T-helper 1 cell treated with Interleukin-12 subunit alpha and Interleukin-12 subunit beta and Interleukin-4 antibody, amounts not matched to agents 30 μg/mL and 1 μg/mL, for 36 hours (primary cell): Measurements from ENCODE around the gene EAF2.
"Not testable (repeated sequence)": the region's sequence is repeated elsewhere in the genome, so short reads cannot be mapped to it uniquely, and the experiment has no call there.

Experiments
- H3K27ac Mint-ChIP-seq: one replicate; pipeline ENCODE4 v1.8.0; 2021; ENCODE audit warnings: mild to moderate bottlenecking, mixed read lengths
- H3K27me3 Mint-ChIP-seq: one replicate; pipeline ENCODE4 v1.8.0; 2021; ENCODE audit warnings: low read depth, mixed read lengths
- H3K36me3 Mint-ChIP-seq: one replicate; pipeline ENCODE4 v1.8.0; 2021; ENCODE audit warnings: low read depth, mixed read lengths
- H3K4me1 Mint-ChIP-seq: one replicate; pipeline ENCODE4 v1.8.0; 2021; ENCODE audit warnings: low read depth, mixed read lengths
- H3K4me3 Mint-ChIP-seq: one replicate; pipeline ENCODE4 v1.8.0; 2021; ENCODE audit warnings: mild to moderate bottlenecking, moderate library complexity, mixed read lengths
- H3K9me3 Mint-ChIP-seq: one replicate; pipeline ENCODE4 v1.8.0; 2021; ENCODE audit warnings: mixed read lengths

Gene EAF2

GRCh38 chr3:121835465-121835801 lies 424 bp downstream of the EAF2 start:
- Mint-ChIP-seq H3K27me3 (no peaks in the 10 kb centered on the region), H3K4me3 (peak overlapping the region; percentile 96), H3K9me3 (no peaks in the 10 kb centered on the region), H3K36me3 (peaks cover 23% of the 10 kb centered on the region), H3K4me1 (peaks cover 56% of the 10 kb centered on the region), H3K27ac (peak overlapping the region; percentile 96)

DNA sequence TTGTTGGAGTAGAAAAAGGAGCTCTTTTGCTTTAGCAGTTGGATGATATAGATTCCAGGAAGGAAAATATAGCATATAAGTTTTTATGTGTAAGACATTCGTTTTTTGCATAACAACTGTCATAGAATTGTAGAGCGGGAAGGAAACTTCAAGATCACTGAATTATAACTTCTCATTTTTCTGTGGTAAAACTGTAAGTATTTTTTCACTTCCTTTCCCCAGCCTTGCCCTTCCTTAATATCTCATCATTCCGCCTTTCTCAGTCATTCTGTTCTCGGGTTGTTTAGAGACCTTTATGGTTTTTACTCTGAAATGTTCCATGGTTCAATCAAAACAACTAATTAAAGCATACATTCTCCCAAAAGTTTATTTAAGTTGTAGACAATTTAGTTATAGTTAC lies 1.1 kb downstream of the EAF2 start:
- H3K9me3 Mint-ChIP-seq, result no peaks in the 10 kb centered on the region
- peak overlapping the region; percentile 96 for H3K4me3 Mint-ChIP-seq
- H3K27ac Mint-ChIP-seq, result peak overlapping the region; percentile 53
- peaks cover 51% of the 10 kb centered on the region for H3K4me1 Mint-ChIP-seq
- H3K27me3 Mint-ChIP-seq, result no peaks in the 10 kb centered on the region
- H3K36me3 Mint-ChIP-seq, result peaks cover 18% of the 10 kb centered on the region

DNA sequence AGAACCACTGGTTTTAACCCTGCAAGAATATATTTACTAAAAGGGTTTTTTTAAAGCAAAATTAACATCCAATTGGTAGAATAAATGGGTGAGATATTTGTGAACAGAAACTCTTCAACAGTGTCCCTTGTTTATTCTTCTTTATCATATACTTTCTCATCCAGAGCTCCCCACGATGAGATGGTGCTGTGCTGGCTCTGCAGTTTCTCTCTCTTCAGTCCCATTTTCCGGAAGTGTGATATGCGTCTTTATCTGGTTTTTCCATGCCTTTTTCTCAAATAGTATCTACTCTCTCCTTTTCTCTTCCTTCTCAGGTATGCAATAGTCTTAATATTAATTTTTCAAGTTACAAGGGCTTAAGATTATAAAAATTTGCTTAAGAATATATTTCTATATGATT lies 1.5 kb downstream of the EAF2 start:
- H3K27ac Mint-ChIP-seq, result peak overlapping the region; percentile 53
- peaks cover 49% of the 10 kb centered on the region for H3K4me1 Mint-ChIP-seq
- peaks cover 17% of the 10 kb centered on the region for H3K36me3 Mint-ChIP-seq
- H3K4me3 Mint-ChIP-seq, result peak overlapping the region; percentile 96
- no peaks in the 10 kb centered on the region for H3K27me3 Mint-ChIP-seq
- H3K9me3 Mint-ChIP-seq, result no peaks in the 10 kb centered on the region

GRCh38 chr3:121839962-121840361 lies 5.0 kb downstream of the EAF2 start:
- Mint-ChIP-seq H3K27me3 (no peaks in the 10 kb centered on the region), H3K4me3 (no peak overlapping the region), H3K4me1 (peaks cover 28% of the 10 kb centered on the region)

GRCh38 chr3:121844892-121845291 lies 9.9 kb downstream of the EAF2 start:
- Mint-ChIP-seq H3K4me1 (peaks cover 2% of the 10 kb centered on the region), H3K36me3 (peaks cover 21% of the 10 kb centered on the region), H3K4me3 (no peak overlapping the region), H3K27me3 (no peaks in the 10 kb centered on the region), H3K27ac (no peak overlapping the region), H3K9me3 (no peaks in the 10 kb centered on the region)

More at GRCh38 chr3:121839962-121840361, 5.0 kb downstream of the EAF2 start:
- Mint-ChIP-seq H3K36me3 (peaks cover 9% of the 10 kb centered on the region), H3K27ac (no peak overlapping the region), H3K9me3 (no peaks in the 10 kb centered on the region)

- Mint-ChIP-seq H3K4me3 (no peak overlapping the region), H3K36me3 (peaks cover 26% of the 10 kb centered on the region), H3K27ac (no peak overlapping the region), H3K4me1 (peaks cover 2% of the 10 kb centered on the region), H3K27me3 (no peaks in the 10 kb centered on the region), H3K9me3 (no peaks in the 10 kb centered on the region)
Observed at GRCh38 chr3:121852256-121852655, 17.2 kb downstream of the EAF2 start.

DNA sequence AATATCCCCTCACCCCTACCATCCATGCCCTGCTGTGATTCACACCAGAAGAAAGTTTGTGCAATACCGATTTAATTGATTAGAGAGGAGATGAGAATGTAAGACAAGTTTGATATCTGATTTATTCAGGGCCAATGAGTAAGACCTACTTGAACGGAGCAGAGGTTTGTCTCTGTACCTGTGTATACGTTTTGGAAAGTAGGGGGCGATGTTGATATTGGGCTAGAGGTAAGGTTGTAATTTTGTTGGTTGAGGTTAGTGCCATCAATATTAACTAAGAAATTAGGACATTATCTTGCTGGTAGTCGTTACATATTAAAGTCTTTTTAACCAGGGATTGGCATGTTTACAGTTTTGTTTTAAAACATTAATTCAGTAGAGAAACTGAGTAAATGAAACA lies 20.5 kb downstream of the EAF2 start:
- Mint-ChIP-seq H3K27ac (no peak overlapping the region), H3K9me3 (no peaks in the 10 kb centered on the region), H3K4me1 (peaks cover 2% of the 10 kb centered on the region), H3K4me3 (no peak overlapping the region), H3K36me3 (peaks cover 36% of the 10 kb centered on the region), H3K27me3 (no peaks in the 10 kb centered on the region)

GRCh38 chr3:121857778-121858177 lies 22.8 kb downstream of the EAF2 start:
- not testable (repeated sequence) for H3K9me3 Mint-ChIP-seq, H3K4me3 Mint-ChIP-seq, H3K4me1 Mint-ChIP-seq, H3K27ac Mint-ChIP-seq, H3K27me3 Mint-ChIP-seq
- peaks cover 44% of the 10 kb centered on the region for H3K36me3 Mint-ChIP-seq

DNA sequence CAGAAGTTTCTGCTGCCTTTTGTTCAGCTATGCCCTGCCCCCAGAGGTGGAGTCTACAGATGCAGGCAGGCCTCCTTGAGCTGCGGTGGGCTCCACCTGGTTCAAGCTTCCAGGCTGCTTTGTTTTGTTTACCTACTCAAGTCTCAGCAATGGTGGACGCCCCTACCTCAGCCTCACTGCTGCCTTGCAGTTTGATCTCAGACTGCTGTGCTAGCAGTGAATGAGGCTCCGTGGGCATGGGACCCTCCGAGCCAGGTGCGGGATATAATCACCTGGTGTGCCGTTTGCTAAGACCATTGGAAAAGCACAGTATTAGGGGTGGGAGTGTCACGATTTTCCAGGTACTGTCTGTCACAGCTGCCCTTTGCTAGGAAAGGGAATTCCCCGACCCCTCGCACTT lies 28.2 kb downstream of the EAF2 start:
- H3K36me3 Mint-ChIP-seq, result peaks cover 31% of the 10 kb centered on the region
- not testable (repeated sequence) for H3K4me3 Mint-ChIP-seq, H3K27me3 Mint-ChIP-seq, H3K9me3 Mint-ChIP-seq, H3K27ac Mint-ChIP-seq, H3K4me1 Mint-ChIP-seq

- peaks cover 2% of the 10 kb centered on the region for H3K4me1 Mint-ChIP-seq
- no peak overlapping the region for H3K4me3 Mint-ChIP-seq
- H3K27me3 Mint-ChIP-seq, result no peaks in the 10 kb centered on the region
- no peak overlapping the region for H3K27ac Mint-ChIP-seq
- no peaks in the 10 kb centered on the region for H3K9me3 Mint-ChIP-seq
- peaks cover 30% of the 10 kb centered on the region for H3K36me3 Mint-ChIP-seq
Observed at GRCh38 chr3:121863801-121864200, 28.8 kb downstream of the EAF2 start.

DNA sequence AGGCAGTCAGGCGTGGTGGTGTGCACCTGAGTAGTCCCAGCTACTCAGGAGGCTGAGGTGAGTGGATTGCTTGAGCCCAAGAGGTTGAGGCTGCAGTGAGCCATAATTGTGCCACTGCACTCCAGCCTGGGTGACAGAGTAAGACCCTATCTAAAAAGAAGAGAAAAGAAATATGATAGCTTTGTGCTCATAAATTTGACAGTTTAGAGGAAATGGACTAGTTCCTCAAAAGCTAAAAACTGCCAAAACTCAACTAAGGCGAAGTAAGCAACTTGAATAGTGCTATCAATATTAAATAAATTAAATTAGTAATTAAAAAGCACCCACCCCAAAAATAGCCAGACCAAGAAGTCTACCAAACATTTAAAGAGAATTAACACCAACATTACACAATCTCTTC lies 34.7 kb downstream of the EAF2 start:
- Mint-ChIP-seq H3K27ac (no peak overlapping the region), H3K4me1 (no peaks in the 10 kb centered on the region), H3K36me3 (peaks cover 21% of the 10 kb centered on the region), H3K9me3 (no peaks in the 10 kb centered on the region), H3K4me3 (no peak overlapping the region), H3K27me3 (no peaks in the 10 kb centered on the region)

DNA sequence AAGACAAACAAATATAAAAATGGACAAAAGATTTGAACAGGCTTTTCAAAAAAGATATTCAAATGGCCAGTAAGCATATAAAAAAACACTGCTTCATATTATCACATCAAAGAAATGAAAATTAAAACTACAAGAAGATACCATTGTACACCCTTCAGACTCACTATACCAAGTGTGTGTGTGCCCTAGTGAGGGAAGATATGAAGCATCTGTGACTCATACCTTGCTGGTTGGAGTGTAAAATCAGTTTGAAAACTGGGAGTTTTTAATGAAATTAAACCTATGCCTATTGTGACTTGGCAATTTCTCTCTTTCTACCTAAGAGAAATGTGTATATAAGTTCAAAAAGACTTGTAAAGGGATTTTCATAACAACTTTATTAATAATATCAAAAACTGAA lies 35.7 kb downstream of the EAF2 start:
- no peaks in the 10 kb centered on the region for H3K9me3 Mint-ChIP-seq
- peaks cover 21% of the 10 kb centered on the region for H3K36me3 Mint-ChIP-seq
- H3K27ac Mint-ChIP-seq, result no peak overlapping the region
- no peak overlapping the region for H3K4me3 Mint-ChIP-seq
- no peaks in the 10 kb centered on the region for H3K4me1 Mint-ChIP-seq
- no peaks in the 10 kb centered on the region for H3K27me3 Mint-ChIP-seq

GRCh38 chr3:121871430-121871829 lies 36.4 kb downstream of the EAF2 start:
- Mint-ChIP-seq H3K9me3 (no peaks in the 10 kb centered on the region), H3K27ac (no peak overlapping the region), H3K4me1 (no peaks in the 10 kb centered on the region), H3K36me3 (peaks cover 18% of the 10 kb centered on the region), H3K27me3 (no peaks in the 10 kb centered on the region), H3K4me3 (no peak overlapping the region)

- H3K9me3 Mint-ChIP-seq, result no peaks in the 10 kb centered on the region
- H3K36me3 Mint-ChIP-seq, result peaks cover 12% of the 10 kb centered on the region
- no peak overlapping the region for H3K4me3 Mint-ChIP-seq
- H3K27me3 Mint-ChIP-seq, result no peaks in the 10 kb centered on the region
- H3K27ac Mint-ChIP-seq, result no peak overlapping the region
- H3K4me1 Mint-ChIP-seq, result peaks cover under 1% of the 10 kb centered on the region
Observed at GRCh38 chr3:121878411-121878810, 43.4 kb downstream of the EAF2 start.

DNA sequence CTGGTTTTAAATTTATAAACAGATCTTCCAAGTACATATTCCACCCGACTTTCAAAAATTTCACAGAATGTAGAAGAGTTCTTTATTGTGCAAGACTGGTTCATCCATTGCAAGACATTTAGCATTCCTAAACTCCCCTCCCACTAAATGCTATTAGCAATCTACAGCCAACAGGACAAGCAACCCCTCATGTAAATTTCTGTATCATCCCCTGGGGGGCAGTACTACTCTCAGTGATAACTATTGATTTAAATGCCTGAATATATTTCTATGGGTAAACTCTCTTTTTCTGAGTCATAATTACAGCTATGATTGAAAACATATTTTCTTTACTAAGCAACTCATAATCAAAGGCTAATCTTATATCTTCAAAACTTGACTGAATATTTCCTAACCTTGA lies 48.5 kb downstream of the EAF2 start:
- no peaks in the 10 kb centered on the region for H3K27me3 Mint-ChIP-seq
- no peak overlapping the region for H3K27ac Mint-ChIP-seq
- no peaks in the 10 kb centered on the region for H3K9me3 Mint-ChIP-seq
- no peak overlapping the region for H3K4me3 Mint-ChIP-seq
- peaks cover 2% of the 10 kb centered on the region for H3K4me1 Mint-ChIP-seq
- peaks cover 12% of the 10 kb centered on the region for H3K36me3 Mint-ChIP-seq

DNA sequence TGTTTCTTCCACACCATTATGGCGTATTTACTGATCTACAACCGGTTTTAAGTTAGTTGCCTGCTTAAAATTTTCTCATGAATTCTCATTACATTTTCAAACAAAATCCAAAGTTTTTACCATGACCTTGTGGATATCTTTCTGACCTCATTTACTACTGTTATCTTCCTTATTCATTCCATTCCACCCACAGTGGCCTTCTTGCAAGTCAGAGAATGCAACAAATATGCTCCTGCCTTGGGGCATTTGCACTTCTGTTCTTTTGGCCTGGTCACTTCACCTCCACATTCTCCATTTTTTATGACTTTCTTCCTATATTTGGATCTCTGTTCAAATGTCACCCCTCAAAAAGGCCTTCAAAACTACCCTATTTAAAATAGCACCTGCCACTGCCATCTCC lies 50.4 kb downstream of the EAF2 start:
- H3K4me1 Mint-ChIP-seq, result peaks cover 2% of the 10 kb centered on the region
- no peaks in the 10 kb centered on the region for H3K27me3 Mint-ChIP-seq
- H3K36me3 Mint-ChIP-seq, result peaks cover 8% of the 10 kb centered on the region
- no peak overlapping the region for H3K27ac Mint-ChIP-seq
- no peaks in the 10 kb centered on the region for H3K9me3 Mint-ChIP-seq
- no peak overlapping the region for H3K4me3 Mint-ChIP-seq
